OCI-LY1 (cell line): ENCODE results near the gene PDXP.

Experiments used
- H2AFZ ChIP-seq: fragments of 200-600 bp; sonication (generic), shearing (Covaris generic); 2 replicates; pipeline ENCODE4 v1.6.0; 2014; ENCODE audit warnings: antibody characterized with exemption, mild to moderate bottlenecking, low read length
- H3F3A ChIP-seq: fragments of 200-600 bp; sonication (generic), shearing (Covaris generic); 2 replicates; pipeline ENCODE4 v1.6.0; 2014; ENCODE audit warnings: mild to moderate bottlenecking, antibody characterized with exemption, low read length, moderate library complexity; ENCODE audit not compliant: insufficient read depth
- H3K27ac ChIP-seq: fragments of 200-600 bp; sonication (generic); 2 replicates; pipeline ENCODE4 v1.5.1; 2014; ENCODE audit warnings: low read length, mixed run types, mild to moderate bottlenecking, low read depth; ENCODE audit not compliant: poor library complexity, severe bottlenecking
- H3K27me3 ChIP-seq: fragments of 200-600 bp; sonication (generic); 2 replicates; pipeline ENCODE4 v1.6.0; 2014; ENCODE audit warnings: antibody characterized with exemption, mild to moderate bottlenecking, low read length, moderate library complexity; ENCODE audit not compliant: insufficient read depth
- H3K36me3 ChIP-seq: fragments of 200-600 bp; sonication (generic); 2 replicates; pipeline ENCODE4 v1.6.1; 2014; ENCODE audit warnings: mild to moderate bottlenecking, antibody characterized with exemption, low read length, moderate library complexity, mixed read lengths; ENCODE audit not compliant: insufficient read depth
- H3K4me1 ChIP-seq: fragments of 200-600 bp; sonication (generic); 2 replicates; pipeline ENCODE4 v1.5.1; 2014; ENCODE audit warnings: mild to moderate bottlenecking, low read length, moderate library complexity; ENCODE audit not compliant: insufficient read depth, severe bottlenecking
- H3K4me2 ChIP-seq: fragments of 200-600 bp; sonication (generic), shearing (Covaris generic); 2 replicates; pipeline ENCODE4 v1.6.1; 2014; ENCODE audit warnings: low read length
- H3K4me3 ChIP-seq: fragments of 200-600 bp; sonication (generic); 2 replicates; pipeline ENCODE4 v1.5.1; 2014; ENCODE audit warnings: low read length, low read depth, mild to moderate bottlenecking, mixed read lengths; ENCODE audit not compliant: poor library complexity, severe bottlenecking
- H3K79me2 ChIP-seq: fragments of 200-600 bp; shearing (Covaris generic); 2 replicates; pipeline ENCODE4 v1.6.1; 2016; ENCODE audit warnings: mixed run types, low read length, mixed read lengths; ENCODE audit not compliant: insufficient read depth
- H3K9ac ChIP-seq: fragments of 200-600 bp; sonication (generic), shearing (Covaris generic); 2 replicates; pipeline ENCODE4 v1.6.1; 2014; ENCODE audit warnings: mild to moderate bottlenecking, low read length, mixed read lengths
- H3K9me2 ChIP-seq: fragments of 200-600 bp; sonication (generic), shearing (Covaris generic); 2 replicates; pipeline ENCODE4 v1.6.1; 2014; ENCODE audit warnings: low read depth, mild to moderate bottlenecking, low read length, mixed read lengths
- H3K9me3 ChIP-seq: fragments of 200-600 bp; shearing (Covaris generic); 2 replicates; pipeline ENCODE4 v1.6.1; 2014; ENCODE audit warnings: low read length, mixed read lengths
- H4K20me1 ChIP-seq: fragments of 200-600 bp; sonication (generic), shearing (Covaris generic); 2 replicates; pipeline ENCODE4 v1.6.0; 2016; ENCODE audit warnings: mild to moderate bottlenecking, low read length; ENCODE audit not compliant: insufficient read depth
- CTCF ChIP-seq: fragments of 200-600 bp; sonication (generic), shearing (Covaris generic); IDR thresholded peaks from 2 replicates; pipeline ENCODE4 v1.5.1; 2017; ENCODE audit warnings: mild to moderate bottlenecking, antibody characterized with exemption, low read length, moderate library complexity, mixed read lengths
- EZH2 ChIP-seq: fragments of 200-600 bp; sonication (generic), shearing (Covaris generic); IDR thresholded peaks from 2 replicates; pipeline ENCODE4 v1.8.0; 2017; ENCODE audit warnings: borderline replicate concordance, mixed run types, mild to moderate bottlenecking, antibody characterized with exemption, low read length, moderate library complexity, mixed read lengths

PDXP gene

GRCh38 chr22:37708580-37709444 lies 50.3 kb downstream of the PDXP start:
- no peak overlapping the region for H3K4me2 ChIP-seq
- H3K79me2 ChIP-seq: no peaks in the 10 kb centered on the region
- H3K27ac ChIP-seq: no peak overlapping the region
- no peaks in the 10 kb centered on the region for H3K9me2 ChIP-seq
- H2AFZ ChIP-seq: no peak overlapping the region
- no peak overlapping the region for H3K9ac ChIP-seq
- H3K9me3 ChIP-seq: no peaks in the 10 kb centered on the region
- H4K20me1 ChIP-seq: no peaks in the 10 kb centered on the region
- peaks cover 20% of the 10 kb centered on the region for H3K4me1 ChIP-seq
- TF ChIP-seq EZH2: no peak
- TF ChIP-seq CTCF: no peak
- H3K4me3 ChIP-seq: no peak overlapping the region
- H3F3A ChIP-seq: no peaks in the 10 kb centered on the region
- no peaks in the 10 kb centered on the region for H3K27me3 ChIP-seq
- H3K36me3 ChIP-seq: no peaks in the 10 kb centered on the region

GRCh38 chr22:37709445-37709765 lies 50.9 kb downstream of the PDXP start:
- no peaks in the 10 kb centered on the region for H3K36me3 ChIP-seq
- H3K9ac ChIP-seq: no peak overlapping the region
- no peak overlapping the region for H3K27ac ChIP-seq

GRCh38 chr22:37710675-37711074 lies 52.2 kb downstream of the PDXP start:
- H4K20me1 ChIP-seq: no peaks in the 10 kb centered on the region
- H3K9ac ChIP-seq: no peak overlapping the region
- H3K79me2 ChIP-seq: no peaks in the 10 kb centered on the region
- H3K9me3 ChIP-seq: no peaks in the 10 kb centered on the region
- H3K4me3 ChIP-seq: no peak overlapping the region
- peaks cover 20% of the 10 kb centered on the region for H3K4me1 ChIP-seq
- no peak overlapping the region for H3K4me2 ChIP-seq
- H2AFZ ChIP-seq: no peak overlapping the region
- H3F3A ChIP-seq: no peaks in the 10 kb centered on the region
- H3K27me3 ChIP-seq: no peaks in the 10 kb centered on the region
- H3K27ac ChIP-seq: no peak overlapping the region
- no peaks in the 10 kb centered on the region for H3K36me3 ChIP-seq
- no peaks in the 10 kb centered on the region for H3K9me2 ChIP-seq
- TF ChIP-seq EZH2 (no peak), CTCF (no peak)

More at GRCh38 chr22:37709445-37709765, 50.9 kb downstream of the PDXP start:
- no peak overlapping the region for H3K4me3 ChIP-seq
- no peaks in the 10 kb centered on the region for H3K9me2 ChIP-seq
- no peaks in the 10 kb centered on the region for H4K20me1 ChIP-seq
- no peaks in the 10 kb centered on the region for H3F3A ChIP-seq
- H3K27me3 ChIP-seq: no peaks in the 10 kb centered on the region
- no peaks in the 10 kb centered on the region for H3K9me3 ChIP-seq
- H3K79me2 ChIP-seq: no peaks in the 10 kb centered on the region
- no peak overlapping the region for H3K4me2 ChIP-seq
- no peak for TF ChIP-seq CTCF
- TF ChIP-seq EZH2: no peak
- H3K4me1 ChIP-seq: peaks cover 21% of the 10 kb centered on the region
- H2AFZ ChIP-seq: no peak overlapping the region
